ENCODE results near the gene CDR2L.

GRCh38 chr17:75030161-75030560, 42.7 kb downstream of the CDR2L start:
- TF ChIP-seq BHLHE40 (IDR thresholded peaks at IDR 0.05; ENCODE audit: borderline replicate concordance) (no peak), SUZ12 (IDR thresholded peaks at IDR 0.05) (no peak), LEF1 (IDR thresholded peaks at IDR 0.05; ENCODE audit: borderline replicate concordance) (no peak), SP1 (IDR thresholded peaks at IDR 0.05) (no peak), ELF4 (IDR thresholded peaks at IDR 0.05) (no peak), ARNT (IDR thresholded peaks at IDR 0.05) (no peak), HDGF (IDR thresholded peaks at IDR 0.05; ENCODE audit: borderline replicate concordance) (no peak), ZNF384 (IDR thresholded peaks at IDR 0.05) (no peak), FOXM1 (IDR thresholded peaks at IDR 0.05; ENCODE audit: borderline replicate concordance) (no peak), TARDBP (IDR thresholded peaks at IDR 0.05) (no peak), FOXK2 (IDR thresholded peaks at IDR 0.05) (no peak)
- TF ChIP-seq, protein P1, sequence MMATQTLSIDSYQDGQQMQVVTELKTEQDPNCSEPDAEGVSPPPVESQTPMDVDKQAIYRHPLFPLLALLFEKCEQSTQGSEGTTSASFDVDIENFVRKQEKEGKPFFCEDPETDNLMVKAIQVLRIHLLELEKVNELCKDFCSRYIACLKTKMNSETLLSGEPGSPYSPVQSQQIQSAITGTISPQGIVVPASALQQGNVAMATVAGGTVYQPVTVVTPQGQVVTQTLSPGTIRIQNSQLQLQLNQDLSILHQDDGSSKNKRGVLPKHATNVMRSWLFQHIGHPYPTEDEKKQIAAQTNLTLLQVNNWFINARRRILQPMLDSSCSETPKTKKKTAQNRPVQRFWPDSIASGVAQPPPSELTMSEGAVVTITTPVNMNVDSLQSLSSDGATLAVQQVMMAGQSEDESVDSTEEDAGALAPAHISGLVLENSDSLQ (IDR thresholded peaks at IDR 0.05) = no peak
